HEK293 (cell line): ENCODE data around the gene PRKD1.
A peak's percentile ranks its signal among the peaks of the same experiment; 100 is the strongest.

ENCODE experiments used
- CTCF ChIA-PET: fragments of 350-600 bp; formaldehyde crosslinking; extraction: SDS; loops from one replicate; lab custom pipeline; 2021; ENCODE audit warnings: antibody characterized with exemption; lab: Yijun Ruan, JAX
- POLR2A ChIA-PET: fragments of 300-600 bp; formaldehyde crosslinking; extraction: SDS; loops from one replicate; lab custom pipeline; 2020; ENCODE audit warnings: antibody characterized with exemption, inconsistent platforms; lab: Yijun Ruan, JAX
- H3K27ac ChIP-seq: fragments of 200-500 bp; sonication (Bioruptor generic); 2 replicates; pipeline ENCODE4 v1.5.1; 2014; ENCODE audit warnings: low read depth, low read length, control low read depth, inconsistent platforms; ENCODE audit errors: extremely low read depth
- H3K36me3 ChIP-seq, 2 experiments: fragments of 200-500 bp in 1 of 2; sonication (Bioruptor generic) in 1 of 2; 1 replicate in 1 of 2; 2 replicates in 1 of 2; pipeline ENCODE4 v1.5.1; 2014 to 2017; ENCODE audit warnings: inconsistent platforms in 2 of 2, low read length in 2 of 2; ENCODE audit not compliant: control insufficient read depth in 2 of 2, insufficient read depth in 1 of 2
- H3K4me1 ChIP-seq: fragments of 200-500 bp; sonication (Bioruptor generic); 2 replicates; pipeline ENCODE4 v1.5.1; 2014; ENCODE audit warnings: mild to moderate bottlenecking, low read length, inconsistent platforms; ENCODE audit not compliant: control insufficient read depth, insufficient read depth
- H3K4me3 ChIP-seq: 2 replicates; pipeline ENCODE4 v1.5.1; 2011; ENCODE audit warnings: low read depth, mild to moderate bottlenecking, control low read depth, low read length, moderate library complexity
- H3K9me3 ChIP-seq: fragments of 200-500 bp; sonication (Bioruptor generic); 2 replicates; pipeline ENCODE4 v1.5.1; 2014; ENCODE audit warnings: low read depth, low read length, inconsistent platforms; ENCODE audit not compliant: control insufficient read depth, insufficient read depth
- FEZF1 ChIP-seq: fragments of 450-650 bp; formaldehyde crosslinking; IDR thresholded peaks from 2 replicates; pipeline ENCODE4 v1.5.1; 2016; ENCODE audit warnings: missing biosample characterization, missing genetic modification characterization
- PRDM1 ChIP-seq: fragments of 450-650 bp; formaldehyde crosslinking; IDR thresholded peaks from 2 replicates; pipeline ENCODE4; 2016; ENCODE audit warnings: missing biosample characterization, missing genetic modification characterization
- ZBTB1 ChIP-seq: fragments of 450-650 bp; formaldehyde crosslinking; IDR thresholded peaks from 2 replicates; pipeline ENCODE4 v1.5.1; 2016; ENCODE audit warnings: missing biosample characterization, missing genetic modification characterization
- ZFP3 ChIP-seq: fragments of 450-650 bp; formaldehyde crosslinking; IDR thresholded peaks from 2 replicates; pipeline ENCODE4 v1.5.1; 2016; ENCODE audit warnings: low read depth, missing biosample characterization, missing genetic modification characterization
- ZNF132 ChIP-seq: fragments of 450-650 bp; formaldehyde crosslinking; IDR thresholded peaks from 2 replicates; pipeline ENCODE4 v1.5.1; 2017; ENCODE audit warnings: missing biosample characterization, missing genetic modification characterization, borderline replicate concordance
- ZNF26 ChIP-seq: fragments of 450-650 bp; formaldehyde crosslinking; IDR thresholded peaks from 2 replicates; pipeline ENCODE4 v1.5.1; 2016; ENCODE audit warnings: missing biosample characterization, missing genetic modification characterization
- ZNF274 ChIP-seq, 2 experiments: fragments of 200-500 bp in 1 of 2; fragments of 450-650 bp in 1 of 2; sonication (Bioruptor generic) in 1 of 2; formaldehyde crosslinking in 1 of 2; IDR thresholded peaks; 2 replicates each; pipeline versions ENCODE4 v1.5.1 to v1.6.1; 2014 to 2016; ENCODE audit warnings: borderline replicate concordance in 1 of 2, inconsistent platforms in 1 of 2, low read length in 1 of 2, missing biosample characterization in 1 of 2, missing genetic modification characterization in 1 of 2
- ZNF362 ChIP-seq: fragments of 450-650 bp; formaldehyde crosslinking; IDR thresholded peaks from 2 replicates; pipeline ENCODE4 v1.5.1; 2016; ENCODE audit warnings: missing biosample characterization, missing genetic modification characterization
- ZNF366 ChIP-seq: fragments of 450-650 bp; formaldehyde crosslinking; conservative IDR thresholded peaks from 2 replicates; pipeline ENCODE4 v1.5.1; 2016; ENCODE audit warnings: missing biosample characterization, missing genetic modification characterization
- ZNF37A ChIP-seq: fragments of 450-650 bp; IDR thresholded peaks from 2 replicates; pipeline ENCODE4 v1.5.1; 2018; ENCODE audit warnings: missing biosample characterization, missing genetic modification characterization
- ZNF433 ChIP-seq: fragments of 450-650 bp; formaldehyde crosslinking; IDR thresholded peaks from 2 replicates; pipeline ENCODE4 v1.5.1; 2016; ENCODE audit warnings: missing biosample characterization, missing genetic modification characterization, low read depth
- ZNF555 ChIP-seq: fragments of 450-650 bp; formaldehyde crosslinking; conservative IDR thresholded peaks from 2 replicates; pipeline ENCODE4 v1.5.1; 2017; ENCODE audit warnings: missing biosample characterization, mild to moderate bottlenecking, missing genetic modification characterization, inconsistent platforms
- ZNF571 ChIP-seq: fragments of 450-650 bp; formaldehyde crosslinking; IDR thresholded peaks from 2 replicates; pipeline ENCODE4 v1.5.0; 2017; ENCODE audit warnings: missing biosample characterization, missing genetic modification characterization
- ZNF701 ChIP-seq: fragments of 450-650 bp; formaldehyde crosslinking; IDR thresholded peaks from 2 replicates; pipeline ENCODE4 v1.5.1; 2016; ENCODE audit warnings: missing biosample characterization, missing genetic modification characterization
- ZNF776 ChIP-seq: fragments of 450-650 bp; formaldehyde crosslinking; IDR thresholded peaks from 2 replicates; pipeline ENCODE4 v1.5.0; 2017; ENCODE audit warnings: missing biosample characterization, missing genetic modification characterization, borderline replicate concordance
- TF ChIP-seq, protein P1 (sequence below): fragments of 450-650 bp; formaldehyde crosslinking; IDR thresholded peaks from 2 replicates; pipeline ENCODE4 v1.5.1; 2017; ENCODE audit warnings: missing biosample characterization, missing genetic modification characterization
- TF ChIP-seq, protein P2 (sequence below): fragments of 450-650 bp; formaldehyde crosslinking; IDR thresholded peaks from 2 replicates; pipeline ENCODE4 v1.5.1; 2016; ENCODE audit warnings: missing biosample characterization, missing genetic modification characterization

PRKD1 gene

GRCh38 chr14:29817767-29818405 is 109.8 kb downstream of the PRKD1 start:
- no peak overlapping the region for H3K27ac ChIP-seq
- H3K36me3 ChIP-seq: no peaks in the 10 kb centered on the region
- no peaks in the 10 kb centered on the region for H3K9me3 ChIP-seq
- ChIA-PET POLR2A (no interaction called here), CTCF (interaction anchor here (0.7 kb wide), 1 partner anchor 181 kb away, joined by 3 read pairs; no protein-coding TSS in a partner anchor)
- peak; percentile 60 for TF ChIP-seq FEZF1 (tag by site-specific recombination)
- TF ChIP-seq PRDM1 (tag by site-specific recombination): no peak
- TF ChIP-seq, protein P1, sequence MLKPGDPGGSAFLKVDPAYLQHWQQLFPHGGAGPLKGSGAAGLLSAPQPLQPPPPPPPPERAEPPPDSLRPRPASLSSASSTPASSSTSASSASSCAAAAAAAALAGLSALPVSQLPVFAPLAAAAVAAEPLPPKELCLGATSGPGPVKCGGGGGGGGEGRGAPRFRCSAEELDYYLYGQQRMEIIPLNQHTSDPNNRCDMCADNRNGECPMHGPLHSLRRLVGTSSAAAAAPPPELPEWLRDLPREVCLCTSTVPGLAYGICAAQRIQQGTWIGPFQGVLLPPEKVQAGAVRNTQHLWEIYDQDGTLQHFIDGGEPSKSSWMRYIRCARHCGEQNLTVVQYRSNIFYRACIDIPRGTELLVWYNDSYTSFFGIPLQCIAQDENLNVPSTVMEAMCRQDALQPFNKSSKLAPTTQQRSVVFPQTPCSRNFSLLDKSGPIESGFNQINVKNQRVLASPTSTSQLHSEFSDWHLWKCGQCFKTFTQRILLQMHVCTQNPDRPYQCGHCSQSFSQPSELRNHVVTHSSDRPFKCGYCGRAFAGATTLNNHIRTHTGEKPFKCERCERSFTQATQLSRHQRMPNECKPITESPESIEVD (tag by site-specific recombination): peak; percentile 88
- no peak for TF ChIP-seq ZNF362 (tag by site-specific recombination)
- H3K4me1 ChIP-seq: peaks cover 16% of the 10 kb centered on the region
- H3K4me3 ChIP-seq: no peak overlapping the region

DNA sequence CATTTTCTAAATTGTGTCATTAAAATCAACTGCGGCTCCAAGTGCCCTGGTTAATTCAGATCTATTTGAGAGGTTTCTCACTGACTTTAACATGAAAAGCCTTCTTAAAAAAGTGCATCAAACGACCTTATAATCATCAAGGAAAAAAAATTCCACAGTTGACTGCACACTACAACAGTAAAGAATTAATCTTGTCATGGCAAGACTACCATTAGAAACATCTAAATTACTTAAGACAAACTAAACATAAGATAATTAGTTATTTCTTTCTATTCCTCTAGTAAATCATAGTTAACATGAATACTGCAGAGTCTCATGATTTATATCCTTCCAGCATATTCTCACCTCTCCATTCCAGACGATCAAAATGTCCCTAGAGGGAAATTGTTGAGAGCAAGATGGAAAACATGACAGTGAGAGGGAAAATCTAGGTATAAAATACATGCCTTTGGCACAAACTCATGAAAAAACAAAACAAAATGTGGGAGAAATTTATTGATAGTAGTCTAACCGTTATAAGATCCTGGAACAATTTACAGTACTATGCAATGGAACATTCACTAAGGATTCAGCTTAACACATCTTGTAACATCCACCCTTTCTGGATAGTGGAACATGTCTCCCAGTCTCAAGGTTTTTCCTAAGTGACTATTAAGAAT is 112.5 kb downstream of the PRKD1 start:
- CTCF ChIA-PET: interaction anchor here (0.6 kb wide), 1 partner anchor 28 kb away, joined by 3 read pairs; no protein-coding TSS in a partner anchor
- Histone ChIP-seq H3K4me1 (peaks cover 11% of the 10 kb centered on the region), H3K36me3 (no peaks in the 10 kb centered on the region)
- POLR2A ChIA-PET: no interaction called here
- TF ChIP-seq ZNF571 (no peak), ZNF433 (tag by site-specific recombination) (no peak), ZFP3 (tag by site-specific recombination) (no peak), ZNF776 (tag by site-specific recombination) (no peak), ZNF555 (tag by site-specific recombination) (no peak), ZNF37A (tag by site-specific recombination) (no peak), ZNF274 (IDR thresholded peaks at IDR 0.05; ENCODE audit: low read length) (no peak), ZNF274 (tag by site-specific recombination; IDR thresholded peaks at IDR 0.05; ENCODE audit: borderline replicate concordance) (no peak), ZNF26 (no peak), ZNF132 (tag by site-specific recombination) (no peak), ZNF366 (tag by site-specific recombination) (no peak), ZNF701 (tag by site-specific recombination) (no peak), ZBTB1 (tag by site-specific recombination) (no peak)
- TF ChIP-seq, protein P2, sequence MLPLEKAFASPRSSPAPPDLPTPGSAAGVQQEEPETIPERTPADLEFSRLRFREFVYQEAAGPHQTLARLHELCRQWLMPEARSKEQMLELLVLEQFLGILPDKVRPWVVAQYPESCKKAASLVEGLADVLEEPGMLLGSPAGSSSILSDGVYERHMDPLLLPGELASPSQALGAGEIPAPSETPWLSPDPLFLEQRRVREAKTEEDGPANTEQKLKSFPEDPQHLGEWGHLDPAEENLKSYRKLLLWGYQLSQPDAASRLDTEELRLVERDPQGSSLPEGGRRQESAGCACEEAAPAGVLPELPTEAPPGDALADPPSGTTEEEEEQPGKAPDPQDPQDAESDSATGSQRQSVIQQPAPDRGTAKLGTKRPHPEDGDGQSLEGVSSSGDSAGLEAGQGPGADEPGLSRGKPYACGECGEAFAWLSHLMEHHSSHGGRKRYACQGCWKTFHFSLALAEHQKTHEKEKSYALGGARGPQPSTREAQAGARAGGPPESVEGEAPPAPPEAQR (tag by site-specific recombination): no peak
- TF ChIP-seq, all 188 proteins: peak for 0
- Histone ChIP-seq H3K4me3 (no peak overlapping the region), H3K9me3 (no peaks in the 10 kb centered on the region), H3K27ac (no peak overlapping the region)
